C4-2B (cell line): ENCODE results near the gene SLC24A3.

Source experiments
- H3K27ac ChIP-seq: fragments of 450-650 bp; 2 replicates; pipeline ENCODE4 v1.5.1; 2017
- CTCF ChIP-seq: fragments of 450-650 bp; conservative IDR thresholded peaks from 2 replicates; pipeline ENCODE4 v1.5.1; 2017; ENCODE audit warnings: mild to moderate bottlenecking
- ZFX ChIP-seq: fragments of 450-650 bp; IDR thresholded peaks from 2 replicates; pipeline ENCODE4 v1.6.1; 2017

The SLC24A3 gene

DNA sequence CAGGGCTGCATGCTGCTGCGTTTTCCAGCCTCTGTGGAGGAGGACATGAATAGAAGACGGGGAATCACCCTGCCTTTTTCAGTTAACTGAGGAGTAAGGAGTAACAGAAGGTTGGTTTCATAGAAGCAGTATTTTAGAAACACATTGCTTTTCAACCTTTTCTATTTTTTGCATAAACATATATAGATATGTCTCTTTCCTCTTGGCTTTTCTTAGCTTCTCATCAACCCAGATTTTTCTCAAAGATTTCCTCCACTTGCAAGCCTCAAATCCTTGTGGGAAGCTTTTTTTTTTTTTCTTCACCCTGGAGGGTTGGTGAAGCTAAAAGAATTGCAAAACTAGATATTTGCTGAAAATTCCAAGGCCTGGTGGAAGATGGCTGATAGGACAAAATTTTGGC is 6.0 kb downstream of the SLC24A3 start:
- H3K27ac ChIP-seq, result no peak overlapping the region

DNA sequence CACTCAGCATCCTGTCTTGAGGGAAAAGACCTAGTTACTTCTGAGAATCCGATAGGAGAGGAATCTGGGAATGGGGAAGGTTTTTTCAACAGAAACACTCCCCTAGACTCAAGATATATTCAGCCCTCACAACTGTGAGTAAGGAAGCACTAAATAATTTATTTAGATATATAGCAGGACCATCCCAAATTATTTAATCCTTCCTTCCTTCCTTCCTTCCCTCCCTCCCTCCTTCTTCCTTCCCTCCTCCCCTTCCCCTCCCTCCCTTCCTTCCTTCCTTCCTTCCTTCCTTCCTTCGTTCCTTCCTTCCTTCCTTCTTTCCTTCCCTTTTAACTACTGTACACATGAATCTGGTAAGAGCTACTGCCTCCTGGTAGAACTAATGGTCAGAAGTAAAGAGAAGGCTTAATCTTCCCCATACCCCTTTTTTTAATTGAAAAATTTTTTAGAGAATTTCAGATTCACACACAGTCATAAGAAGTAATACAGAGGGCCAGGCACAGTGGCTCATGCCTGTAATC is 10.1 kb downstream of the SLC24A3 start:
- TF ChIP-seq CTCF (no peak), ZFX (no peak)

More for the DNA sequence above, 6.0 kb downstream of the SLC24A3 start:
- TF ChIP-seq ZFX (no peak), CTCF (no peak)

DNA sequence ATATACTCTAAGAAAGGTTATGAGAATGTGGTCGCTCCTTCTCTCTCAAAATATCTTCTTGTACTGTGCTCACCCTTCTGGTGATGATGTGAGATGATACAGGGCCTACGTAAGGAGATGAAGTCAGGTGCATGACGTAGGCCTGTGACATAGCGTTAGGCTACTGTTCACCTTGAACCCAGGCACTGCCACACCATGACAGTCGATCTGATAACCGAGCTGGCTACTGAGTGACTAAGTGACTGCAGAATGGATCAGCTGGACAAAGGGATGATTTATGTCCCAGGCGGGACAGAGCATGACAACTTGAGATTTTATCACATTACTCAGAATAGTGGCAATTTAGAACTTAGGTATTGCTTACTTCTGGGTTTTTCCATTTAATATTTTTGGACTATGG is 11.2 kb downstream of the SLC24A3 start:
- H3K27ac ChIP-seq, result no peak overlapping the region
- TF ChIP-seq CTCF (no peak), ZFX (no peak)

More for the DNA sequence above, 10.1 kb downstream of the SLC24A3 start:
- H3K27ac ChIP-seq, result no peak overlapping the region

DNA sequence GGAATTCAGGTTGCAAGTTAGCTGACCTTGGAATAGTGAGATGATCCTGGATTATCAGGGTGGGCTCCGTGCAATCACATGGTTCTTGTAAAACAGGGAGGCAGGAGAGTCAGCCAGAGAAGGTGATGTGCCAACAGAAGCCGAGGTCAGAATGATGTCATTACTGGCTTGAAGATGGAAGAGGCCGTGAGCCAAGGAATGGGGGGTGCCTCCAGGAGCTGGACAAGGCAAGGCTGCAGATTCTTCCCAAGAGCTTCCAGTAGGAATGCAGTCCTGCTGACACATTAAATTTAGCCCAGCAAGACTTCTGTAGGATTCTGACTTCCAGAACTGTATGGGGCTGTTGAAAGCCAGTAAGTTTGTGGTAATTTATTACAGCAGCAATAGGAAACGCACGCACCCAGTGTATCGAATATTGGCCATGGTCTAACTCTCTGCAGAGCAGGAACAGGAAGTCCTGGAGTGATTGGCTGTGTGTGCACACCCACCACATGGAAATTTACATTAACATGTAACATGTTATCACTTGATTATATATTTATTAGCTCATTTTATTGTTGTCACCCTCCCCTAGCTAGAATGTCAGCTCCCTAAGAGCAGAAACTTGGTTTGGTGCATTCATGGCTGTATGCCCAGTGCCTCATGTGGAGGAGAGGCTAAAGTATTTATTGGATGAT is 19.1 kb downstream of the SLC24A3 start:
- TF ChIP-seq CTCF (no peak), ZFX (no peak)
- H3K27ac ChIP-seq, result no peak overlapping the region

DNA sequence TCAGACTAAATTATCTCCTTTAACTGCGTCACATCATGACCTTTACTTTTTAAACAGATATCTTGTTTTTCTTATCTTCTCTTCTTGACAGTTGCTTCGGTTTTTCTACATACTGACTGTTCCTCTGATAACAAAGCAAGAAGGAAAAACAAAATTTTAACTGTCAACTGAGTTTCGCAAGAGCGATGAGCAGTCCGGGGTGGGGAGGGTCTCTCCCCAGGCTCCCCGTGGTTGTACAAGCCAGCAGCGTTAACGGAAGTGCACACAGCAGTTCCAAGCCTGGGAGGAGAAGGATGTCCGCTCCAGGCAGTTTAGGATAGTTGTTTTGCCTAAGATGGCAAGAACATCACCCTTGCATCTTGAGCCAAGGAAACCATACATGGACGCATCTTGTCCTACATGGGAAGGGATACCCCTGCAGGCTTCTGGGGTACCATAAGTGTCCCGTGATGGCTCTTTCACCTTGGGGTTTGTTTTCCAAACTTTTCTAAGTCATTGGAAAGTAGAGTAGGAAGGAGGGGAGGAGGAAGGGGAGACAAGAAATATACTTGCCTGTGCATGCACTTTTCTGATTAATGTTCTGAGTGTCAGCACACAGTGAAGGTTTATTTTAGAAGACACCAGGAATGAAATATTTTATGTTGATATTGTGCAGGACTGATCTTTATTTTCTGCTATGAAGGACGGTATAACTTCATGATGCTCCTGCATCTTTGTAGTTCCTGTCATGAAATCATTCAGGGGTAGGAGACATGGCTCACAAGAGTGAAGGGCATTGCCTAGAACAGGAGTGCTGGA is 20.8 kb downstream of the SLC24A3 start:
- TF ChIP-seq ZFX, result no peak
- no peak for TF ChIP-seq CTCF
- H3K27ac ChIP-seq, result no peak overlapping the region

- H3K27ac ChIP-seq, result no peak overlapping the region
- no peak for TF ChIP-seq ZFX
- no peak for TF ChIP-seq CTCF
Measured at GRCh38 chr20:19236371-19237055, 24.1 kb downstream of the SLC24A3 start.

GRCh38 chr20:19241440-19241839 is 29.0 kb downstream of the SLC24A3 start:
- TF ChIP-seq ZFX (no peak), CTCF (no peak)
- no peak overlapping the region for H3K27ac ChIP-seq
